ENCODE data around the gene PTPN1. TPM values are rescaled to one million over a fixed set of nuclear protein-coding genes. Genes with fewer than 3 reads are reported as not detected.

PTPN1 gene
- total and polyA plus RNA-seq, 2 of the 4 experiments (the other 2 are of a cell fraction), result 31.7 to 37.4 TPM

GRCh38 chr20:50532221-50532620, 22.0 kb downstream of the PTPN1 start:
- in situ Hi-C loops (cut with MboI; ENCODE audit: low sequenced_read_pairs) (no loop called here), intact Hi-C loops (cut with micrococcal nuclease) (loop anchor here (2.0 kb wide), 1 partner anchor 13 kb away; no protein-coding TSS in a partner anchor), dilution Hi-C loops (cut with HindIII; ENCODE audit: low sequenced_read_pairs, unreplicated experiment) (no loop called here)
- Histone ChIP-seq H2BK5ac (ENCODE audit: low read depth, low read length, poor library complexity, severe bottlenecking) (peak overlapping the region; percentile 98), H2BK120ac (ENCODE audit: low read depth, low read length) (peak overlapping the region; percentile 48), H3K9ac (ENCODE audit: low read depth, low read length) (no peak overlapping the region), H3K4me1 (ENCODE audit: control insufficient read depth, insufficient read depth, low read length) (peaks cover 53% of the 10 kb centered on the region), H2AK9ac (replicated peaks; ENCODE audit: low read depth, low read length, poor library complexity) (no peak overlapping the region), H2AFZ (replicated peaks; ENCODE audit: low read length, poor library complexity) (no peak overlapping the region), H4K20me1 (ENCODE audit: insufficient read depth, low read length) (peaks cover 31% of the 10 kb centered on the region), H3K27me3 (ENCODE audit: control insufficient read depth, insufficient read depth, low read length) (no peaks in the 10 kb centered on the region), H3K9me3 (ENCODE audit: control insufficient read depth, insufficient read depth, low read length) (no peaks in the 10 kb centered on the region), H3K14ac (replicated peaks; ENCODE audit: low read depth, low read length) (peak overlapping the region; percentile 61), H3K27ac (ENCODE audit: insufficient read depth, low read length) (peak overlapping the region; percentile 84; the same call in 1 of the 2 replicates), H3K79me1 (ENCODE audit: low read depth in 1 of 2, low read length in 2 of 2) (peaks cover 29 to 75% of the 10 kb centered on the region in 2 experiments), H3K36me3 (ENCODE audit: control insufficient read depth, insufficient read depth, low read length) (peaks cover 4% of the 10 kb centered on the region), H2AK5ac (ENCODE audit: low read depth, low read length) (no peak overlapping the region), H3K23ac (ENCODE audit: low read depth, low read length) (peak overlapping the region; percentile 9; the same call in 1 of the 2 replicates), H3K9me1 (ENCODE audit: insufficient read depth, low read length) (peaks cover 39% of the 10 kb centered on the region), H3K4me2 (ENCODE audit: low read depth, low read length) (0 out of 2 replicates have a peak overlapping the region, but pooled peaks have one; percentile 19), H3K18ac (ENCODE audit: low read depth, low read length) (peak overlapping the region; percentile 98), H2BK15ac (ENCODE audit: low read depth, low read length) (peak overlapping the region; percentile 75; the same call in 2 of the 3 replicates), H3K4ac (ENCODE audit: low read depth, low read length) (peak overlapping the region; percentile 8; the same call in 1 of the 2 replicates), H2BK20ac (ENCODE audit: low read depth, low read length) (peak overlapping the region; percentile 4; the same call in 1 of the 2 replicates), H3K4me3 (ENCODE audit: insufficient read depth, low read depth, low read length) (no peak overlapping the region), H4K8ac (ENCODE audit: low read depth in 2 of 2, low read length in 2 of 2) (peak overlapping the region in 1 of 2 experiments; percentile 18; a peak in 2 of 4 replicates), H4K5ac (ENCODE audit: low read depth, low read length) (peak overlapping the region; percentile 51; the same call in 1 of the 2 replicates), H3K56ac (ENCODE audit: extremely low read depth, insufficient read depth, low read length) (no peak overlapping the region), H4K91ac (ENCODE audit: insufficient read depth, low read depth, low read length) (0 out of 2 replicates have a peak overlapping the region, but pooled peaks have one; percentile 9)
- no peak for TF ChIP-seq CEBPB (IDR thresholded peaks at IDR 0.05; ENCODE audit: low read depth, low read length)
- TF ChIP-seq POLR2A (IDR thresholded peaks at IDR 0.05; ENCODE audit: low read depth, low read length), result no peak
- no peak for TF ChIP-seq MXI1 (IDR thresholded peaks at IDR 0.05; ENCODE audit: borderline replicate concordance, low read depth, low read length)
- TF ChIP-seq RCOR1 (IDR thresholded peaks at IDR 0.05; ENCODE audit: insufficient replicate concordance, low read length), result no peak
- TF ChIP-seq MAZ (IDR thresholded peaks at IDR 0.05; ENCODE audit: borderline replicate concordance, low read depth, low read length), result no peak
- no peak for TF ChIP-seq SMC3 (IDR thresholded peaks at IDR 0.05; ENCODE audit: low read depth, low read length)
- TF ChIP-seq FOS (IDR thresholded peaks at IDR 0.05; ENCODE audit: low read depth, low read length), result no peak
- TF ChIP-seq CTCF (conservative IDR thresholded peaks at IDR 0.05; ENCODE audit: low read depth, low read length), result no peak
- no peak for TF ChIP-seq NFE2L2 (IDR thresholded peaks at IDR 0.05; ENCODE audit: low read depth, low read length)
- TF ChIP-seq ELK1 (IDR thresholded peaks at IDR 0.05; ENCODE audit: borderline replicate concordance, low read depth, low read length), result no peak
- no peak for TF ChIP-seq RAD21 (IDR thresholded peaks at IDR 0.05; ENCODE audit: low read length)
- TF ChIP-seq MAFK (IDR thresholded peaks at IDR 0.05; ENCODE audit: low read depth, low read length), result no peak
- TF ChIP-seq CHD1 (IDR thresholded peaks at IDR 0.05; ENCODE audit: low read depth, low read length), result no peak
- TF ChIP-seq RFX5 (IDR thresholded peaks at IDR 0.05; ENCODE audit: low read depth, low read length), result no peak
- no peak for TF ChIP-seq USF2 (IDR thresholded peaks at IDR 0.05; ENCODE audit: low read depth, low read length)
- TF ChIP-seq BHLHE40 (IDR thresholded peaks at IDR 0.05; ENCODE audit: low read depth, low read length), result no peak
- CTCF ChIA-PET, result interaction anchor here (0.8 kb wide), 1 partner anchor 43 kb away, joined by 3 read pairs; no protein-coding TSS in a partner anchor
- no TSS peak for BruUV-seq (replicated peaks)
- no peak for ATAC-seq (ENCODE audit: low read depth)
- POLR2A ChIA-PET (ENCODE audit: unreplicated experiment), result no interaction called here
- DNase-seq, result no peak
- 100% methylated on average over 2 of the region's 6 CpGs; no CpG with 5 or more reads in 1 of the 2 experiments for WGBS, 2 experiments (ENCODE audit: extremely low coverage in 2 of 2, insufficient read length in 1 of 2)
